ENCODE measurements around the gene HK1. TPM values are rescaled to one million over a fixed set of nuclear protein-coding genes. Genes with fewer than 3 reads are reported as not detected.

Gene HK1
- polyA plus RNA-seq: 19.3 TPM
- long read RNA-seq, donor 1, partial matches to known transcripts: 0 of 1 reads
- long read RNA-seq, donor 1, other reads (novel, unspliced or antisense): 0 of 1 reads
- long read RNA-seq, donor 2, partial matches to known transcripts: 0 of 3 reads
- long read RNA-seq, donor 2, other reads (novel, unspliced or antisense): 0 of 3 reads
- long read RNA-seq, donor 3: 0 reads
- long read RNA-seq, donor 4: 0 reads
- long read RNA-seq, donor 5, transcript HK1-202 (18 exons, 3,605 nt): major isoform, 9 of 9 reads
- long read RNA-seq, donor 5, partial matches to known transcripts: 0 of 9 reads
- long read RNA-seq, donor 5, other reads (novel, unspliced or antisense): 0 of 9 reads
- long read RNA-seq, donor 6: 0 reads
- long read RNA-seq, donor 7, partial matches to known transcripts: 0 of 3 reads
- long read RNA-seq, donor 7, other reads (novel, unspliced or antisense): 0 of 3 reads
- long read RNA-seq, donor 8, partial matches to known transcripts: 0 of 2 reads
- long read RNA-seq, donor 8, other reads (novel, unspliced or antisense): 0 of 2 reads
- long read RNA-seq, donor 9, partial matches to known transcripts: 0 of 2 reads
- long read RNA-seq, donor 9, other reads (novel, unspliced or antisense): 0 of 2 reads
- long read RNA-seq, donor 10, partial matches to known transcripts: 0 of 1 reads
- long read RNA-seq, donor 10, other reads (novel, unspliced or antisense): 0 of 1 reads
- long read RNA-seq, donor 11, partial matches to known transcripts: 0 of 2 reads
- long read RNA-seq, donor 11, other reads (novel, unspliced or antisense): 0 of 2 reads

- no CpG with 5 or more reads among the region's 11 CpGs for WGBS (ENCODE audit: insufficient coverage, low lambda C conversion rate)
- peaks cover 5% of the 10 kb centered on the region for H3K27me3 ChIP-seq (ENCODE audit: control insufficient read depth, insufficient read depth, low read length)
- no peaks in the 10 kb centered on the region for H3K36me3 ChIP-seq (ENCODE audit: control insufficient read depth, insufficient read depth, low read length)
- no peaks in the 10 kb centered on the region for H3K9me3 ChIP-seq (ENCODE audit: control insufficient read depth, low read depth, low read length)
- DNase-seq: no peak
- no peak within 1 kb of the TSS for H3K4me3 ChIP-seq (ENCODE audit: low read length)
- H3K4me1 ChIP-seq (ENCODE audit: control insufficient read depth, insufficient read depth, low read length): no peaks in the 10 kb centered on the region
- no peak within 1 kb of the TSS for H3K27ac ChIP-seq (ENCODE audit: low read length)
Observed at GRCh38 chr10:69278446-69278963, at the start of gene HK1. Gene HK1 (plus strand): TSS chr10:69278496.

GRCh38 chr10:69229616-69229916, 48.7 kb upstream of the HK1 start:
- Histone ChIP-seq H3K27ac (ENCODE audit: low read length) (peak overlapping the region; percentile 88), H3K4me1 (ENCODE audit: control insufficient read depth, insufficient read depth, low read length) (peaks cover 67% of the 10 kb centered on the region), H3K27me3 (ENCODE audit: control insufficient read depth, insufficient read depth, low read length) (no peaks in the 10 kb centered on the region), H3K4me3 (ENCODE audit: low read length) (no peak overlapping the region), H3K36me3 (ENCODE audit: control insufficient read depth, insufficient read depth, low read length) (peaks cover 64% of the 10 kb centered on the region), H3K9me3 (ENCODE audit: control insufficient read depth, low read depth, low read length) (no peaks in the 10 kb centered on the region)
- WGBS (ENCODE audit: insufficient coverage, low lambda C conversion rate): no CpG with 5 or more reads among the region's 8 CpGs
- DNase-seq: peak in 1 of 2 donors; percentile 99

GRCh38 chr10:69230128-69230527, 48.2 kb upstream of the HK1 start:
- peak overlapping the region; percentile 88 for H3K27ac ChIP-seq (ENCODE audit: low read length)

GRCh38 chr10:69232252-69232651, 46.0 kb upstream of the HK1 start:
- Histone ChIP-seq H3K9me3 (ENCODE audit: control insufficient read depth, low read depth, low read length) (no peaks in the 10 kb centered on the region), H3K27ac (ENCODE audit: low read length) (peak overlapping the region; percentile 24), H3K4me3 (ENCODE audit: low read length) (no peak overlapping the region), H3K4me1 (ENCODE audit: control insufficient read depth, insufficient read depth, low read length) (peaks cover 41% of the 10 kb centered on the region), H3K27me3 (ENCODE audit: control insufficient read depth, insufficient read depth, low read length) (no peaks in the 10 kb centered on the region), H3K36me3 (ENCODE audit: control insufficient read depth, insufficient read depth, low read length) (peaks cover 67% of the 10 kb centered on the region)
- DNase-seq: peak in 1 of 2 donors; percentile 29
- WGBS (ENCODE audit: insufficient coverage, low lambda C conversion rate): no CpG with 5 or more reads among the region's 9 CpGs

More at GRCh38 chr10:69230128-69230527, 48.2 kb upstream of the HK1 start:
- peaks cover 68% of the 10 kb centered on the region for H3K36me3 ChIP-seq (ENCODE audit: control insufficient read depth, insufficient read depth, low read length)
- H3K27me3 ChIP-seq (ENCODE audit: control insufficient read depth, insufficient read depth, low read length): no peaks in the 10 kb centered on the region
- no CpG with 5 or more reads among the region's 5 CpGs for WGBS (ENCODE audit: insufficient coverage, low lambda C conversion rate)
- H3K4me3 ChIP-seq (ENCODE audit: low read length): no peak overlapping the region
- no peaks in the 10 kb centered on the region for H3K9me3 ChIP-seq (ENCODE audit: control insufficient read depth, low read depth, low read length)
- H3K4me1 ChIP-seq (ENCODE audit: control insufficient read depth, insufficient read depth, low read length): peaks cover 62% of the 10 kb centered on the region
- peak in 1 of 2 donors; percentile 17 for DNase-seq

- Histone ChIP-seq H3K4me3 (ENCODE audit: low read length) (no peak overlapping the region), H3K27ac (ENCODE audit: low read length) (peak overlapping the region; percentile 24), H3K27me3 (ENCODE audit: control insufficient read depth, insufficient read depth, low read length) (no peaks in the 10 kb centered on the region), H3K4me1 (ENCODE audit: control insufficient read depth, insufficient read depth, low read length) (peaks cover 37% of the 10 kb centered on the region), H3K9me3 (ENCODE audit: control insufficient read depth, low read depth, low read length) (no peaks in the 10 kb centered on the region), H3K36me3 (ENCODE audit: control insufficient read depth, insufficient read depth, low read length) (peaks cover 62% of the 10 kb centered on the region)
- no CpG with 5 or more reads among the region's 22 CpGs for WGBS (ENCODE audit: insufficient coverage, low lambda C conversion rate)
- DNase-seq: peak in 1 of 2 donors; percentile 27
Observed at GRCh38 chr10:69232736-69233480, 45.4 kb upstream of the HK1 start.

GRCh38 chr10:69234447-69234846, 43.8 kb upstream of the HK1 start:
- no peaks in the 10 kb centered on the region for H3K9me3 ChIP-seq (ENCODE audit: control insufficient read depth, low read depth, low read length)
- no peak for DNase-seq
- no peaks in the 10 kb centered on the region for H3K27me3 ChIP-seq (ENCODE audit: control insufficient read depth, insufficient read depth, low read length)
- H3K27ac ChIP-seq (ENCODE audit: low read length): no peak overlapping the region
- no CpG with 5 or more reads among the region's 3 CpGs for WGBS (ENCODE audit: insufficient coverage, low lambda C conversion rate)
- peaks cover 23% of the 10 kb centered on the region for H3K4me1 ChIP-seq (ENCODE audit: control insufficient read depth, insufficient read depth, low read length)
- peaks cover 62% of the 10 kb centered on the region for H3K36me3 ChIP-seq (ENCODE audit: control insufficient read depth, insufficient read depth, low read length)
- no peak overlapping the region for H3K4me3 ChIP-seq (ENCODE audit: low read length)

- peaks cover under 1% of the 10 kb centered on the region for H3K4me1 ChIP-seq (ENCODE audit: control insufficient read depth, insufficient read depth, low read length)
- H3K27ac ChIP-seq (ENCODE audit: low read length): no peak overlapping the region
- H3K4me3 ChIP-seq (ENCODE audit: low read length): no peak overlapping the region
- H3K36me3 ChIP-seq (ENCODE audit: control insufficient read depth, insufficient read depth, low read length): peaks cover 55% of the 10 kb centered on the region
- WGBS (ENCODE audit: insufficient coverage, low lambda C conversion rate): no CpG with 5 or more reads among the region's 17 CpGs
- no peaks in the 10 kb centered on the region for H3K9me3 ChIP-seq (ENCODE audit: control insufficient read depth, low read depth, low read length)
- peak; percentile 68 to 74 for DNase-seq
- no peaks in the 10 kb centered on the region for H3K27me3 ChIP-seq (ENCODE audit: control insufficient read depth, insufficient read depth, low read length)
Observed at GRCh38 chr10:69237528-69238159, 40.7 kb upstream of the HK1 start.

- H3K27me3 ChIP-seq (ENCODE audit: control insufficient read depth, insufficient read depth, low read length): no peaks in the 10 kb centered on the region
- no peaks in the 10 kb centered on the region for H3K4me1 ChIP-seq (ENCODE audit: control insufficient read depth, insufficient read depth, low read length)
- no peak overlapping the region for H3K27ac ChIP-seq (ENCODE audit: low read length)
- H3K36me3 ChIP-seq (ENCODE audit: control insufficient read depth, insufficient read depth, low read length): peaks cover 55% of the 10 kb centered on the region
- H3K4me3 ChIP-seq (ENCODE audit: low read length): no peak overlapping the region
- WGBS (ENCODE audit: insufficient coverage, low lambda C conversion rate): no CpG with 5 or more reads among the region's 5 CpGs
- no peaks in the 10 kb centered on the region for H3K9me3 ChIP-seq (ENCODE audit: control insufficient read depth, low read depth, low read length)
- DNase-seq: no peak
Observed at GRCh38 chr10:69239136-69239535, 39.2 kb upstream of the HK1 start.

- WGBS (ENCODE audit: insufficient coverage, low lambda C conversion rate): 100% methylated on average over 2 of the region's 6 CpGs
- no peak overlapping the region for H3K4me3 ChIP-seq (ENCODE audit: low read length)
- H3K4me1 ChIP-seq (ENCODE audit: control insufficient read depth, insufficient read depth, low read length): no peaks in the 10 kb centered on the region
- H3K36me3 ChIP-seq (ENCODE audit: control insufficient read depth, insufficient read depth, low read length): peaks cover 51% of the 10 kb centered on the region
- no peaks in the 10 kb centered on the region for H3K9me3 ChIP-seq (ENCODE audit: control insufficient read depth, low read depth, low read length)
- no peak overlapping the region for H3K27ac ChIP-seq (ENCODE audit: low read length)
- no peak for DNase-seq
- H3K27me3 ChIP-seq (ENCODE audit: control insufficient read depth, insufficient read depth, low read length): no peaks in the 10 kb centered on the region
Observed at GRCh38 chr10:69239816-69240434, 38.4 kb upstream of the HK1 start.
